GM10248 (cell line): ENCODE data around the gene ZNHIT1.

ENCODE experiments used
- CTCF ChIA-PET: fragments of 300-600 bp; sonication (Branson Sonifier 250); formaldehyde crosslinking; extraction: SDS; loops from one replicate; lab custom pipeline; 2021; ENCODE audit warnings: antibody characterized with exemption; lab: Yijun Ruan, JAX
- POLR2A ChIA-PET: fragments of 350-650 bp; sonication (Branson Sonifier 250); formaldehyde crosslinking; extraction: SDS; loops from one replicate; lab custom pipeline; 2020; ENCODE audit warnings: antibody characterized with exemption; lab: Yijun Ruan, JAX
- DNase-seq: peaks from one replicate; pipeline ENCODE4 v3.0.0; 2012; ENCODE audit errors: extremely low spot score
- CTCF ChIP-seq: IDR thresholded peaks from 2 replicates; pipeline ENCODE4 v1.5.1; 2012; ENCODE audit warnings: mild to moderate bottlenecking, low read depth; ENCODE audit errors: extremely low read depth, missing control alignments, control extremely low read depth

ZNHIT1 gene

GRCh38 chr7:101216860-101217387 lies 1.0 kb upstream of the ZNHIT1 start:
- no peak for TF ChIP-seq CTCF
- POLR2A ChIA-PET: interaction anchor here (1.5 kb wide), 1 partner anchor 27 kb away, joined by 6 read pairs; no protein-coding TSS in a partner anchor
- DNase-seq: no peak
- CTCF ChIA-PET: interaction anchor here (1.1 to 5.7 kb wide), 14 partner anchors 8 to 79 kb away, joined by 3 to 68 read pairs (median 4); partner anchors contain the start of gene FIS1

DNA sequence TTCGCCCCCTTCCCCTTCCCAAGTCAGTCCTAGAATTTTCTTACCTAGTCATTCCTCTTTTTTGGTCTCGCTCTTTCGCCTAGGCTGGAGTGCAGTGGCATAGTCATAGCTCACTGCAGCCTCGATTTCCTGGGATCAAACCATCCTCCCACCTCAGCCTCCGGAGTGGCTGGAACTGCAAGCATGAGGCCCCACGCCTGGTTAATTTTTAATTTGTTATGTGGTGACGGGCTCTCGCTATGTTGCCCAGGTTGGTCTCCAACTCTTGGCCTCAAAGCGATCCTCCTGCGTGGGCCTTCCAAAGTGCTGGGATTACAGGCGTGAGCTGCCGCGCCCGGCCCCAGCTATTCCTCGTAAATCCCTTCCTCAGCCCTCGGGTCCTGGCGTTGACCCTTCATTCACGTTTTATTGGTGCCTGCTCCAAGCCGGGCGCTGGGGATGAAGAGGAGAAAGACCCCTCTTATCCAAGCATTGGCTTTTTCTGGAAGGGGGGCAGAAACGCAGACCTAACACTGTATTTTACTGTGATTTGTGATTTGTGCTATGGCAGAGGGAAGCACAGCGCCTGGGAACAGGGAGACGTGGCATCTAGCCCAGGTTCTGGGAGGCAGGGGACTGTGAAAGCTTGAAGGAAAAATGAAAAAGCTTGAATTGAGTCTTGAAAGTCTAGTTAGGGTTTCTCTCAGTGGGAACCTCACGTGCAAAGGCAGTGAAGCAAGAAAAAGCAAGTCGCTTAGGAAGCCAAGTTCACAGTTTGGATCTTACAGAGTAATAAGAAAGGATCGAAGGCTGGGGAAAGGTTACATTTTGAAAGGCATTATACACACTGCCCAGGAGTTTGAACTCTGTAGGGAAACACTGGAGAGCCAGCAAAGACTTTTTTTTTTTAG lies 516 bp downstream of the ZNHIT1 start:
- ChIA-PET POLR2A (interaction anchor here (0.8 to 1.5 kb wide), 4 partner anchors 8 to 344 kb away, joined by 3 to 6 read pairs (median 4); partner anchors contain the start of genes CLDN15 and SRRT), CTCF (interaction anchor here (1.1 to 5.7 kb wide), 16 partner anchors 9 to 85 kb away, joined by 3 to 68 read pairs (median 5); partner anchors contain the start of gene FIS1)
- no peak for TF ChIP-seq CTCF
- DNase-seq: no peak

- no peak for DNase-seq
- ChIA-PET CTCF (interaction anchor here (0.8 to 5.7 kb wide), 5 partner anchors 9 to 143 kb away, joined by 3 to 68 read pairs (median 4); partner anchors contain the start of gene FIS1), POLR2A (no interaction called here)
- TF ChIP-seq CTCF: no peak
Observed at GRCh38 chr7:101220295-101220694, 2.3 kb downstream of the ZNHIT1 start.

- ChIA-PET CTCF (interaction anchor here (1.0 to 1.9 kb wide), 5 partner anchors 16 to 78 kb away, joined by 3 to 10 read pairs (median 4); partner anchors contain the start of genes CLDN15 and FIS1), POLR2A (no interaction called here)
- no peak for DNase-seq
- TF ChIP-seq CTCF: no peak
Observed at GRCh38 chr7:101222275-101222830, 4.4 kb downstream of the ZNHIT1 start.

DNA sequence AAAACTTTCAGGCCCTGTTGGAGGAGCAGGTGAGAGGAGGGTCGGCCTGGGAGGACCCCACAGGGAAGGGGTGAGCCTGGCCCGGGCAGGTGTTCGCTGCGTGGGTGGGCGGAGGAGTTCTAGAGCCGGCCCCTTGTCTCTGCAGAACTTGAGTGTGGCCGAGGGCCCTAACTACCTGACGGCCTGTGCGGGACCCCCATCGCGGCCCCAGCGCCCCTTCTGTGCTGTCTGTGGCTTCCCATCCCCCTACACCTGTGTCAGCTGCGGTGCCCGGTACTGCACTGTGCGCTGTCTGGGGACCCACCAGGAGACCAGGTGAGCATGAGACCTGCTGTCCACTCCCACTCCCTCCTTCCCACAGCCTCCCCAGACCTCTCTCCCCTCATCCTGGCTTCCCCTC lies 5.6 kb downstream of the ZNHIT1 start:
- DNase-seq: no peak
- no peak for TF ChIP-seq CTCF
- ChIA-PET CTCF (interaction anchor here (1.0 to 1.9 kb wide), 2 partner anchors 21 to 50 kb away, joined by 4 to 10 read pairs; partner anchors contain the start of gene FIS1), POLR2A (no interaction called here)

GRCh38 chr7:101225650-101226049 lies 7.7 kb downstream of the ZNHIT1 start:
- ChIA-PET CTCF (interaction anchor here (1.2 to 7.0 kb wide), 4 partner anchors 9 to 18 kb away, joined by 3 to 49 read pairs (median 4); partner anchors contain the start of genes FIS1 and PLOD3), POLR2A (no interaction called here)
- no peak for TF ChIP-seq CTCF
- DNase-seq: no peak
